DOHH2 (cell line): ENCODE measurements around the gene KRT38.

Experiments used
- H3F3A ChIP-seq: fragments of 200-600 bp; sonication (generic), shearing (Covaris generic); 2 replicates; pipeline ENCODE4 v1.6.0; 2016; ENCODE audit warnings: antibody characterized with exemption, mild to moderate bottlenecking; ENCODE audit not compliant: control insufficient read depth, insufficient read depth
- H3K27ac ChIP-seq: fragments of 200-600 bp; sonication (generic); 2 replicates; pipeline ENCODE4 v1.5.1; 2014; ENCODE audit warnings: low read depth, mild to moderate bottlenecking, low read length, moderate library complexity
- H3K27me3 ChIP-seq: fragments of 200-600 bp; sonication (generic); 2 replicates; pipeline ENCODE4 v1.6.1; 2014; ENCODE audit warnings: mild to moderate bottlenecking, low read length, mixed read lengths; ENCODE audit not compliant: control insufficient read depth
- H3K36me3 ChIP-seq: fragments of 200-600 bp; sonication (generic); 2 replicates; pipeline ENCODE4 v1.6.1; 2014; ENCODE audit warnings: mild to moderate bottlenecking, low read length, moderate library complexity, mixed read lengths; ENCODE audit not compliant: control insufficient read depth
- H3K4me1 ChIP-seq: fragments of 200-600 bp; sonication (generic); 2 replicates; pipeline ENCODE4 v1.6.1; 2014; ENCODE audit warnings: mild to moderate bottlenecking, low read length, mixed read lengths; ENCODE audit not compliant: control insufficient read depth
- H3K4me2 ChIP-seq: fragments of 200-600 bp; sonication (generic); 2 replicates; pipeline ENCODE4 v1.6.0; 2014; ENCODE audit warnings: mild to moderate bottlenecking, low read length, moderate library complexity
- H3K4me3 ChIP-seq: fragments of 200-600 bp; sonication (generic); 2 replicates; pipeline ENCODE4 v1.5.1; 2014; ENCODE audit warnings: mild to moderate bottlenecking, low read length, mixed read lengths
- H3K79me2 ChIP-seq: fragments of 200-600 bp; sonication (generic); 2 replicates; pipeline ENCODE4 v1.6.1; 2014; ENCODE audit warnings: mild to moderate bottlenecking, low read length, mixed read lengths; ENCODE audit not compliant: control insufficient read depth
- H3K9me2 ChIP-seq: fragments of 200-600 bp; sonication (generic); replicated peaks from 2 replicates; pipeline ENCODE4 v1.6.1; 2014; ENCODE audit warnings: mild to moderate bottlenecking, low read length, mixed read lengths; ENCODE audit not compliant: control insufficient read depth
- H3K9me3 ChIP-seq: fragments of 200-600 bp; sonication (generic); 2 replicates; pipeline ENCODE4 v1.6.1; 2014; ENCODE audit warnings: antibody characterized with exemption, low read length, mixed read lengths; ENCODE audit not compliant: control insufficient read depth, insufficient read depth
- H4K20me1 ChIP-seq: fragments of 200-600 bp; sonication (generic); 2 replicates; pipeline ENCODE4 v1.6.0; 2014; ENCODE audit warnings: low read depth, mild to moderate bottlenecking, antibody characterized with exemption, low read length, moderate library complexity; ENCODE audit not compliant: control insufficient read depth, insufficient read depth
- CTCF ChIP-seq: fragments of 200-600 bp; sonication (generic); IDR thresholded peaks from one replicate; pipeline ENCODE4 v1.5.1; 2014; ENCODE audit warnings: antibody characterized with exemption, mild to moderate bottlenecking, low read depth, low read length; ENCODE audit not compliant: poor library complexity, severe bottlenecking
- EZH2phosphoT487 ChIP-seq: fragments of 200-600 bp; sonication (generic); IDR thresholded peaks from 2 replicates; pipeline ENCODE4 v1.6.1; 2017; ENCODE audit warnings: borderline replicate concordance, mild to moderate bottlenecking, antibody characterized with exemption, low read length, moderate library complexity, mixed read lengths

KRT38 gene

GRCh38 chr17:41474863-41475262 lies 34.1 kb upstream of the KRT38 start:
- Histone ChIP-seq H3K27ac (no peak overlapping the region), H3K4me3 (no peak overlapping the region), H3K9me2 (no peaks in the 10 kb centered on the region), H3F3A (no peaks in the 10 kb centered on the region), H3K79me2 (no peaks in the 10 kb centered on the region), H3K36me3 (no peaks in the 10 kb centered on the region), H3K4me1 (no peaks in the 10 kb centered on the region), H4K20me1 (no peaks in the 10 kb centered on the region), H3K4me2 (no peak overlapping the region), H3K9me3 (no peaks in the 10 kb centered on the region), H3K27me3 (no peaks in the 10 kb centered on the region)
- TF ChIP-seq EZH2phosphoT487 = no peak
- no peak for TF ChIP-seq CTCF

GRCh38 chr17:41468346-41468745 lies 27.6 kb upstream of the KRT38 start:
- Histone ChIP-seq H3F3A (no peaks in the 10 kb centered on the region), H3K27ac (no peak overlapping the region), H3K9me2 (no peaks in the 10 kb centered on the region), H3K4me2 (no peak overlapping the region), H3K27me3 (no peaks in the 10 kb centered on the region), H4K20me1 (no peaks in the 10 kb centered on the region), H3K79me2 (no peaks in the 10 kb centered on the region), H3K4me1 (no peaks in the 10 kb centered on the region), H3K36me3 (no peaks in the 10 kb centered on the region), H3K9me3 (no peaks in the 10 kb centered on the region), H3K4me3 (no peak overlapping the region)
- no peak for TF ChIP-seq EZH2phosphoT487
- no peak for TF ChIP-seq CTCF

- H3K4me1 ChIP-seq = no peaks in the 10 kb centered on the region
- no peaks in the 10 kb centered on the region for H3K36me3 ChIP-seq
- H3K27ac ChIP-seq = no peak overlapping the region
- H3F3A ChIP-seq = no peaks in the 10 kb centered on the region
- no peaks in the 10 kb centered on the region for H3K9me3 ChIP-seq
- H3K9me2 ChIP-seq = no peaks in the 10 kb centered on the region
- no peak overlapping the region for H3K4me2 ChIP-seq
- no peaks in the 10 kb centered on the region for H3K79me2 ChIP-seq
- no peaks in the 10 kb centered on the region for H4K20me1 ChIP-seq
- H3K27me3 ChIP-seq = no peaks in the 10 kb centered on the region
- no peak overlapping the region for H3K4me3 ChIP-seq
- no peak for TF ChIP-seq EZH2phosphoT487
- TF ChIP-seq CTCF = no peak
Observed at GRCh38 chr17:41467561-41467960, 26.8 kb upstream of the KRT38 start.

GRCh38 chr17:41466988-41467387 lies 26.2 kb upstream of the KRT38 start, which contains the start of gene KRT32:
TSS of gene KRT32 (minus strand) at chr17:41467386. CDS start at chr17:41467325, 61 bp downstream.
- TF ChIP-seq CTCF (no peak), EZH2phosphoT487 (no peak)
- Histone ChIP-seq H4K20me1 (no peaks in the 10 kb centered on the region), H3K27me3 (no peaks in the 10 kb centered on the region), H3K36me3 (no peaks in the 10 kb centered on the region), H3K9me2 (no peaks in the 10 kb centered on the region), H3K79me2 (no peaks in the 10 kb centered on the region), H3K9me3 (no peaks in the 10 kb centered on the region), H3F3A (no peaks in the 10 kb centered on the region), H3K4me3 (no peak within 1 kb of the TSS), H3K4me1 (no peaks in the 10 kb centered on the region), H3K4me2 (no peak within 1 kb of the TSS), H3K27ac (no peak within 1 kb of the TSS)
